IMR-90 (cell line): ENCODE data around the gene MYL10. TPM values are rescaled to one million over a fixed set of nuclear protein-coding genes. Genes with fewer than 3 reads are reported as not detected.
"Not testable (repeated sequence)": the region's sequence is repeated elsewhere in the genome, so short reads cannot be mapped to it uniquely, and the experiment has no call there.

Experiments
- ATAC-seq: fragments of 200-7000 bp; cut with Tn5 transposase; 2 replicates; pipeline ENCODE4 v1.9.1; 2020; ENCODE audit warnings: low read depth, mild to moderate bottlenecking, moderate library complexity
- BruUV-seq: library from RNA; stranded (reverse); fragments of 400-500 nt; replicated peaks from 2 replicates; lab custom pipeline; 2021; lab: Mats Ljungman, UMichigan
- CTCF ChIA-PET: fragments of 300-600 bp; formaldehyde crosslinking; extraction: SDS; loops from one replicate; lab custom pipeline; 2021; ENCODE audit warnings: antibody characterized with exemption; lab: Yijun Ruan, JAX
- POLR2A ChIA-PET: fragments of 300-600 bp; sonication (Branson Sonifier 250); formaldehyde crosslinking; loops from one replicate; lab custom pipeline; 2022; ENCODE audit warnings: antibody characterized with exemption; ENCODE audit not compliant: unreplicated experiment; lab: Charles Lee
- DNase-seq: peaks from one replicate; pipeline ENCODE4 v3.0.0; 2013
- H2AFZ ChIP-seq: replicated peaks from 2 replicates; pipeline ENCODE3; 2013; ENCODE audit warnings: low read length, mild to moderate bottlenecking; ENCODE audit not compliant: poor library complexity
- H2AK5ac ChIP-seq: 2 replicates; pipeline ENCODE4 v1.6.1; 2013; ENCODE audit warnings: low read depth, low read length, inconsistent platforms
- H2AK9ac ChIP-seq: replicated peaks from 2 replicates; pipeline ENCODE3; 2013; ENCODE audit warnings: mild to moderate bottlenecking, low read depth, low read length, moderate library complexity; ENCODE audit not compliant: poor library complexity
- H2BK120ac ChIP-seq: 2 replicates; pipeline ENCODE4 v1.6.1; 2013; ENCODE audit warnings: low read depth, low read length, inconsistent platforms
- H2BK15ac ChIP-seq: 3 replicates; pipeline ENCODE4 v1.6.1; 2013; ENCODE audit warnings: low read depth, low read length, inconsistent platforms
- H2BK20ac ChIP-seq: 2 replicates; pipeline ENCODE4 v1.6.1; 2013; ENCODE audit warnings: low read depth, mild to moderate bottlenecking, inconsistent platforms, low read length, moderate library complexity
- H2BK5ac ChIP-seq: 2 replicates; pipeline ENCODE4 v1.6.1; 2013; ENCODE audit warnings: mild to moderate bottlenecking, low read depth, low read length, inconsistent platforms; ENCODE audit not compliant: poor library complexity, severe bottlenecking
- H3K14ac ChIP-seq: replicated peaks from 2 replicates; pipeline ENCODE4 v1.6.1; 2013; ENCODE audit warnings: low read depth, low read length, inconsistent platforms
- H3K18ac ChIP-seq: 2 replicates; pipeline ENCODE4 v1.6.1; 2013; ENCODE audit warnings: low read depth, low read length, control low read depth
- H3K23ac ChIP-seq: 2 replicates; pipeline ENCODE4 v1.6.1; 2013; ENCODE audit warnings: low read depth, low read length, inconsistent platforms
- H3K27ac ChIP-seq: 2 replicates; pipeline ENCODE4 v1.5.1; 2013; ENCODE audit warnings: mild to moderate bottlenecking, control low read depth, low read length; ENCODE audit not compliant: insufficient read depth
- H3K27me3 ChIP-seq: 2 replicates; pipeline ENCODE4 v1.6.1; 2013; ENCODE audit warnings: low read length; ENCODE audit not compliant: control insufficient read depth, insufficient read depth
- H3K36me3 ChIP-seq: 2 replicates; pipeline ENCODE4 v1.6.1; 2013; ENCODE audit warnings: low read length, mixed read lengths; ENCODE audit not compliant: control insufficient read depth, insufficient read depth
- H3K4ac ChIP-seq: 2 replicates; pipeline ENCODE4 v1.6.1; 2013; ENCODE audit warnings: low read depth, low read length, inconsistent platforms
- H3K4me1 ChIP-seq: 2 replicates; pipeline ENCODE4 v1.6.1; 2013; ENCODE audit warnings: low read length, mixed read lengths; ENCODE audit not compliant: control insufficient read depth, insufficient read depth
- H3K4me2 ChIP-seq: 2 replicates; pipeline ENCODE4 v1.6.1; 2013; ENCODE audit warnings: low read depth, mild to moderate bottlenecking, control low read depth, low read length, moderate library complexity
- H3K4me3 ChIP-seq: 2 replicates; pipeline ENCODE4 v1.5.1; 2013; ENCODE audit warnings: low read depth, mild to moderate bottlenecking, control low read depth, low read length, moderate library complexity; ENCODE audit not compliant: insufficient read depth
- H3K56ac ChIP-seq: 2 replicates; pipeline ENCODE4 v1.6.1; 2013; ENCODE audit warnings: low read length, inconsistent platforms; ENCODE audit not compliant: insufficient read depth; ENCODE audit errors: extremely low read depth
- H3K79me1 ChIP-seq, 2 experiments: 2 replicates each; pipeline ENCODE4 v1.6.1; 2013; ENCODE audit warnings: low read length in 2 of 2, inconsistent platforms in 1 of 2, low read depth in 1 of 2
- H3K9ac ChIP-seq: 2 replicates; pipeline ENCODE4 v1.6.1; 2013; ENCODE audit warnings: low read depth, low read length, control low read depth
- H3K9me1 ChIP-seq: 2 replicates; pipeline ENCODE4 v1.6.1; 2013; ENCODE audit warnings: low read length, inconsistent platforms; ENCODE audit not compliant: insufficient read depth
- H3K9me3 ChIP-seq: 2 replicates; pipeline ENCODE4 v1.6.1; 2013; ENCODE audit warnings: low read length; ENCODE audit not compliant: control insufficient read depth, insufficient read depth
- H4K20me1 ChIP-seq: 2 replicates; pipeline ENCODE4 v1.6.1; 2013; ENCODE audit warnings: low read length, inconsistent platforms; ENCODE audit not compliant: insufficient read depth
- H4K5ac ChIP-seq: 2 replicates; pipeline ENCODE4 v1.6.1; 2013; ENCODE audit warnings: mild to moderate bottlenecking, low read depth, low read length, control low read depth
- H4K8ac ChIP-seq, 2 experiments: 2 replicates each; pipeline ENCODE4 v1.6.1; 2013; ENCODE audit warnings: low read depth in 2 of 2, low read length in 2 of 2, control low read depth in 1 of 2, inconsistent platforms in 1 of 2
- H4K91ac ChIP-seq: 2 replicates; pipeline ENCODE4 v1.6.1; 2013; ENCODE audit warnings: low read depth, low read length, inconsistent platforms; ENCODE audit not compliant: insufficient read depth
- WGBS, 2 experiments: methylation state at CpG; one replicate each; pipeline versions ENCODE4 v1.1.5 to v1.1.7; 2013; ENCODE audit warnings: missing lambda C conversion rate in 2 of 2; ENCODE audit not compliant: insufficient read length in 1 of 2; ENCODE audit errors: extremely low coverage in 2 of 2; 5-methylcytosine and 5-hydroxymethylcytosine counted together
- dilution Hi-C: fragments of 300-500 bp; cut with HindIII; formaldehyde crosslinking; loops from one replicate; pipeline ENCODE4 v1.14.3; 2018; ENCODE audit warnings: low sequenced_read_pairs; ENCODE audit not compliant: unreplicated experiment
- in situ Hi-C: fragments of 300-500 bp; cut with MboI; formaldehyde crosslinking; loops from 3 replicates; pipeline ENCODE4 v1.14.3; 2019; ENCODE audit warnings: low sequenced_read_pairs, inconsistent platforms, mixed read lengths
- intact Hi-C: fragments of 100-400 bp; cut with micrococcal nuclease; formaldehyde crosslinking; loops from 2 replicates; pipeline ENCODE4 v1.10.0; 2022
- polyA plus RNA-seq, 3 experiments: library from polyadenylated mRNA; depleted of rRNA; stranded (reverse); fragments of >200 nt; gene quantifications; 2 replicates each; pipeline ENCODE4 v1.2.3, GENCODE V29; 2012; ENCODE audit warnings: low replicate concordance in 1 of 3
- total RNA-seq: library from RNA; depleted of rRNA; stranded (reverse); fragments of >200 nt; gene quantifications from 2 replicates; pipeline ENCODE4 v1.2.3, GENCODE V29; 2012

The MYL10 gene
- total and polyA plus RNA-seq, 2 of the 4 experiments (the other 2 are of a cell fraction), result not detected

DNA sequence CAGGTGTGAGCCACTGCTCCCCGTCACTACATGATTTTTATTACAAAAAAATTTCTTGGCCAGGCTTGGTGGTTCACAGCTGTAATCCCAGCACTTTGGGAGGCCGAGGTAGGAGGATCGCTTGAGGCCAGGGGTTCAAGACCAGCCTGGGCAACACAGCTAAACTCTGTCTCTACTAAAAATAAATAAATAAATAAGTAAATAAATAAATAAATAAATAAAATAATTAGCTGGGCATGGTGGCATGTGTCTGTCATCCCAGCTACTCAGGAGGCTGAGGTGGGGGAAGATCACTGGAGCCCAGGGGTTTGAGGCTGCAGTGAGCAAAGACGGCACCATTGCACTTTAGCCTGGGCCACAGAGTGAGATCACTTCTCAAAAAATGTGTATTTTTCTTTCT is 10.0 kb upstream of the MYL10 start:
- H2BK15ac ChIP-seq, H4K8ac ChIP-seq, H3K9ac ChIP-seq, H2AFZ ChIP-seq, H3K36me3 ChIP-seq, H4K20me1 ChIP-seq, H2AK5ac ChIP-seq, H3K4me2 ChIP-seq, H3K14ac ChIP-seq, H2AK9ac ChIP-seq, BruUV-seq, H3K9me3 ChIP-seq, H3K79me1 ChIP-seq, H3K18ac ChIP-seq, H3K23ac ChIP-seq, H3K9me1 ChIP-seq, H3K27ac ChIP-seq, H3K4me1 ChIP-seq, H3K4ac ChIP-seq, DNase-seq, H4K91ac ChIP-seq, ATAC-seq, H3K56ac ChIP-seq, in situ Hi-C loops, H2BK5ac ChIP-seq, H4K5ac ChIP-seq, H3K4me3 ChIP-seq, H2BK20ac ChIP-seq, H2BK120ac ChIP-seq, intact Hi-C loops, dilution Hi-C loops: not testable (repeated sequence)
- H3K27me3 ChIP-seq, result peaks cover 19% of the 10 kb centered on the region; the same call in 1 of the 2 replicates
- ChIA-PET CTCF (interaction anchor here (1.0 kb wide), 1 partner anchor 36 kb away, joined by 4 read pairs; no protein-coding TSS in a partner anchor), POLR2A (interaction anchor here (0.6 kb wide), 1 partner anchor 318 kb away, joined by 3 read pairs; the partner anchor contains the start of gene IFT22)
- WGBS, 2 experiments, result no CpG with 5 or more reads among the region's 4 CpGs
